ENCODE results near the gene ATXN7L3B. TPM values are rescaled to one million over a fixed set of nuclear protein-coding genes. Genes with fewer than 3 reads are reported as not detected.
A peak's percentile ranks its signal among the peaks of the same experiment; 100 is the strongest.

The ATXN7L3B gene
- total and polyA plus RNA-seq, 9 of the 15 experiments (the other 6 are each of a cell fraction or from before 2014, with no cell fraction given): 10.3 to 40.5 (median 31.0) TPM

- no peaks in the 10 kb centered on the region for H3K9me3 ChIP-seq (replicated peaks; ENCODE audit: control insufficient read depth, insufficient read depth, low read depth, low read length)
- H3K9me1 ChIP-seq (ENCODE audit: control insufficient read depth, insufficient read depth, low read length): no peaks in the 10 kb centered on the region
- no peaks in the 10 kb centered on the region for H3K79me2 ChIP-seq (ENCODE audit: control insufficient read depth, insufficient read depth, low read length)
- in situ Hi-C loops (cut with MboI) (no loop called here), intact Hi-C loops (cut with micrococcal nuclease) (no loop called here)
- H2AFZ ChIP-seq (ENCODE audit: low read depth, low read length): peak overlapping the region; percentile 93
- ChIA-PET POLR2A (interaction anchor here (1.0 kb wide), 1 partner anchor 12 kb away, joined by 4 read pairs; no protein-coding TSS in a partner anchor), CTCF (ENCODE audit: low intra/inter-chr PET ratio) (no interaction called here)
- H3K27me3 ChIP-seq (ENCODE audit: control insufficient read depth in 2 of 2, insufficient read depth in 2 of 2, low read length in 2 of 2): no peaks in the 10 kb centered on the region
- peak overlapping the region; percentile 91; the same call in 1 of the 3 replicates for H3K27ac ChIP-seq (ENCODE audit: extremely low read depth, low read depth, low read length)
- H3K4me3 ChIP-seq: no peak overlapping the region
- no peak overlapping the region for H3K4me2 ChIP-seq (ENCODE audit: insufficient read depth, low read length)
- ATAC-seq (no peak), DNase-seq (ENCODE audit: extremely low read depth in 1 of 4, low spot score in 3 of 4) (no peak), FAIRE-seq (no peak)
- no peak overlapping the region for H3K9ac ChIP-seq (ENCODE audit: insufficient read depth in 1 of 2, low read depth in 2 of 2, low read length in 2 of 2)
- H3K36me3 ChIP-seq (ENCODE audit: control insufficient read depth, insufficient read depth, low read length): no peaks in the 10 kb centered on the region
- no peaks in the 10 kb centered on the region for H4K20me1 ChIP-seq (replicated peaks; ENCODE audit: control insufficient read depth, insufficient read depth, low read length)
- TF ChIP-seq GATAD2B (IDR thresholded peaks at IDR 0.05; ENCODE audit: borderline replicate concordance) (no peak), KHSRP (IDR thresholded peaks at IDR 0.05) (no peak)
- no TSS peak for BruUV-seq (replicated peaks)
- H3K4me1 ChIP-seq (replicated peaks in 1 of 2; ENCODE audit: control insufficient read depth in 2 of 2, insufficient read depth in 2 of 2, low read length in 2 of 2): peaks cover 4 to 5% of the 10 kb centered on the region in 2 experiments; a peak in 2 of 5 replicates
Observed at GRCh38 chr12:74509886-74510285, 27.7 kb upstream of the ATXN7L3B start.

DNA sequence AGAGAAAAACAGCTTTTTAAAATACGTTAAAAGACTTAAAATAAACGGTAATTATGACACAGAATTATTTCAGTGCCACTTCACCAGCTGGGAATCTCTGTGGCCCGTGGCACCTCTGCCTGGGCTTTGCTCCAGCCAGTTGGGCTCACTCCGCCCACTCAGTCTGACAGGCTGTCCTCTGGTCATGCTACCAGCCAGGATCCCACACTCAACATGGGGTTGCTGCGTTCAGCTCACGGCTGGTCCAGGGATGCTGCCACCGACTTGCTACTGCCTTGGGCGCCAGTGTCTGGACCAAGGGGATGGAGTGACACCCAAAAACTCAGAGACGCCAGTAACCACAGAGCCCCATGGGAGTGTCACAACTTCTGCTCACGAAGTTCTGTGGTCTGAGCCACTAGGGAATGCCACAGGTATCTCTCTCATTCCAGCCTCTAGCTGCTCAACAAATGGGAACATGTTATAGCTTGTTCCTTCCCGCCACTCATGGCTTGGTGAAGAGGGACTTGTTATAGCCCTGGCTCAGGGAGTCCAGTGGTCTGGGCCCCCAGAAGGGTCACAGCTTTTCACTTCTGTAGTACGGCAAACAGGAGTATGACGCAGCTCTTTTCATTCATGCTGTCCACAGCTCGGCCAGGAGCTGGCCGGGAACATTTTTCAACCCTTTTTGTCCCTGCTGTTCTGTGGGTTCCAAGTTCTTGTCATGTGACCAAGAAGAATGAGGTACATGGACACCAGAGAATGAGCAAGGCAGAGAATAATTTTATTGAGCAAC, 23.4 kb upstream of the ATXN7L3B start:
- Histone ChIP-seq H3K36me3 (ENCODE audit: control insufficient read depth, insufficient read depth, low read length) (no peaks in the 10 kb centered on the region), H3K27me3 (ENCODE audit: control insufficient read depth in 2 of 2, insufficient read depth in 2 of 2, low read length in 2 of 2) (no peaks in the 10 kb centered on the region), H3K4me2 (ENCODE audit: insufficient read depth, low read length) (peak overlapping the region; percentile 56), H3K4me3 (no peak overlapping the region), H3K27ac (ENCODE audit: extremely low read depth, low read depth, low read length) (no peak overlapping the region), H3K9ac (ENCODE audit: insufficient read depth in 1 of 2, low read depth in 2 of 2, low read length in 2 of 2) (no peak overlapping the region; a peak in 1 of 4 replicates), H3K9me3 (replicated peaks; ENCODE audit: control insufficient read depth, insufficient read depth, low read depth, low read length) (no peaks in the 10 kb centered on the region), H3K4me1 (replicated peaks in 1 of 2; ENCODE audit: control insufficient read depth in 2 of 2, insufficient read depth in 2 of 2, low read length in 2 of 2) (peaks cover 4 to 5% of the 10 kb centered on the region in 2 experiments; a peak in 2 of 5 replicates), H3K79me2 (ENCODE audit: control insufficient read depth, insufficient read depth, low read length) (no peaks in the 10 kb centered on the region), H2AFZ (ENCODE audit: low read depth, low read length) (peak overlapping the region; percentile 83), H3K9me1 (ENCODE audit: control insufficient read depth, insufficient read depth, low read length) (no peaks in the 10 kb centered on the region), H4K20me1 (replicated peaks; ENCODE audit: control insufficient read depth, insufficient read depth, low read length) (no peaks in the 10 kb centered on the region)
- ATAC-seq (peak; percentile 76), DNase-seq (ENCODE audit: extremely low read depth in 1 of 4, low spot score in 3 of 4) (peak in 2 of 4 experiments; percentile 4 to 16), FAIRE-seq (no peak)
- BruUV-seq (replicated peaks): no TSS peak
- WGBS (ENCODE audit: insufficient coverage, low coverage, missing lambda C conversion rate): 18% methylated on average over 10 of the region's 15 CpGs
- ChIA-PET CTCF (ENCODE audit: low intra/inter-chr PET ratio) (no interaction called here), POLR2A (interaction anchor here (1.3 kb wide), 1 partner anchor 23 kb away, joined by 6 read pairs; the partner anchor contains the start of gene ATXN7L3B)
- in situ Hi-C loops (cut with MboI) (no loop called here), intact Hi-C loops (cut with micrococcal nuclease) (no loop called here)
- TF ChIP-seq ILK (tag; IDR thresholded peaks at IDR 0.05; ENCODE audit: borderline replicate concordance, low read depth): no peak
- TF ChIP-seq NRF1 (conservative IDR thresholded peaks at IDR 0.05 in 1 of 2, IDR thresholded peaks at IDR 0.05 in 1 of 2): no peak
- TF ChIP-seq SRSF9 (IDR thresholded peaks at IDR 0.05; ENCODE audit: borderline replicate concordance, low read depth, low read length): no peak
- no peak for TF ChIP-seq ZNF764 (CRISPR knock-in tag; IDR thresholded peaks at IDR 0.05; ENCODE audit: low read depth)
- TF ChIP-seq E2F5 (CRISPR knock-in tag; IDR thresholded peaks at IDR 0.05): no peak
- TF ChIP-seq ZNF3 (CRISPR knock-in tag; IDR thresholded peaks at IDR 0.05): no peak
- no peak for TF ChIP-seq ZNF445 (CRISPR knock-in tag; IDR thresholded peaks at IDR 0.05; ENCODE audit: low read depth)
- no peak for TF ChIP-seq MECOM (CRISPR knock-in tag; IDR thresholded peaks at IDR 0.05)
- TF ChIP-seq, protein P1, sequence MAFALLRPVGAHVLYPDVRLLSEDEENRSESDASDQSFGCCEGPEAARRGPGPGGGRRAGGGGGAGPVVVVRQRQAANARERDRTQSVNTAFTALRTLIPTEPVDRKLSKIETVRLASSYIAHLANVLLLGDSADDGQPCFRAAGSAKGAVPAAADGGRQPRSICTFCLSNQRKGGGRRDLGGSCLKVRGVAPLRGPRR (CRISPR knock-in tag; IDR thresholded peaks at IDR 0.05): no peak
- TF ChIP-seq ZNF347 (CRISPR knock-in tag; IDR thresholded peaks at IDR 0.05; ENCODE audit: low read depth): no peak
- TF ChIP-seq ZNF324 (CRISPR knock-in tag; IDR thresholded peaks at IDR 0.05): no peak
- no peak for TF ChIP-seq NFRKB (IDR thresholded peaks at IDR 0.05; ENCODE audit: low read depth)
- TF ChIP-seq HLTF (IDR thresholded peaks at IDR 0.05): no peak
- no peak for TF ChIP-seq ZNF143 (CRISPR knock-in tag; IDR thresholded peaks at IDR 0.05)
- no peak for TF ChIP-seq CC2D1A (IDR thresholded peaks at IDR 0.05)
